Measurements from ENCODE around the gene LRRC2. TPM values are rescaled to one million over a fixed set of nuclear protein-coding genes. Genes with fewer than 3 reads are reported as not detected.

The LRRC2 gene, protein sequence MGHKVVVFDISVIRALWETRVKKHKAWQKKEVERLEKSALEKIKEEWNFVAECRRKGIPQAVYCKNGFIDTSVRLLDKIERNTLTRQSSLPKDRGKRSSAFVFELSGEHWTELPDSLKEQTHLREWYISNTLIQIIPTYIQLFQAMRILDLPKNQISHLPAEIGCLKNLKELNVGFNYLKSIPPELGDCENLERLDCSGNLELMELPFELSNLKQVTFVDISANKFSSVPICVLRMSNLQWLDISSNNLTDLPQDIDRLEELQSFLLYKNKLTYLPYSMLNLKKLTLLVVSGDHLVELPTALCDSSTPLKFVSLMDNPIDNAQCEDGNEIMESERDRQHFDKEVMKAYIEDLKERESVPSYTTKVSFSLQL
- total RNA-seq = 1 to 10 TPM in 2 of 4 donors, under 1 TPM in 1, not detected in 1; 0.62 to 2.0 (median 1.1) TPM

DNA sequence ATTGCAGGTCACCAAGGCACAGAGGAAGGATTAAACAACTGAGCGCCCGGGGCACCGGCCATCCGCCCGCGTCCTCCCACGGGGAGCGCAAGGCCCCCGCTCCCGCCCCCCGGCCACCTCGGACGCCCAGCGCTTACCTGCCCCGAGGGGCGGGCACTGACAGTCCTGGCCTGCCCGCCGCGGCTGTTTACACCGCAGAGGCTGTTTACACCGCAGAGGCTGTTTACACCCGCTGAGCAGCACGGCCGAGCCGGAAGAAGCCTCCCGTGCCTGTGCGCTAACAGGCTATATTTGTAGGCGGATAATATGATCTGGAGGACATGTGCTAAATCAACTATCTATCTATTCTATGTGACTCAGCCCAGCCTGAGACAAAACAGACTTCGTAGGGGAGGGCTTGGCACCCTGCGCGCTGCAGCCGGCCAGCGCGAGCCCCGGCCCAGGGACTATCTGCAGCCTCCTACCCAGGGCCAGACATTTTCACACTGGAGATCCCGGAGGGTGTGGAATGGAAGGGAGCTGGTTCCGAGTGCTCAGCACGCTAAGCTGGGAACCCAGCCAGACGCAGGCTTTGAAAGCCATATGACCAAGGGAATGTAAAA is at the start of gene LRRC2:
TSS of gene LRRC2 (minus strand) at position 263 of the 602 bp plus-strand sequence. CDS start 14,711 bp downstream, outside the sequence.
- ATAC-seq = peak; percentile 70
- 0 to 2% methylated on average over 11 to 12 of the region's 39 CpGs for WGBS, 2 donors (ENCODE audit: low coverage in 1 of 2)
- Histone ChIP-seq H3K4me3 (peak within 1 kb of the TSS; percentile 23 to 59), H3K36me3 (no peaks in the 10 kb centered on the region), H3K9me3 (peaks cover 0 to 18% (median 0%) of the 10 kb centered on the region in 3 donors), H3K27ac (peak within 1 kb of the TSS in 1 of 4 donors; percentile 54), H3K4me1 (peaks cover 0 to 15% (median 9%) of the 10 kb centered on the region in 3 donors), H3K27me3 (peaks cover 39% of the 10 kb centered on the region)
- TF ChIP-seq POLR2AphosphoS5 (IDR thresholded peaks at IDR 0.05) (peak; percentile 20), EP300 (IDR thresholded peaks at IDR 0.05) (no peak)

DNA sequence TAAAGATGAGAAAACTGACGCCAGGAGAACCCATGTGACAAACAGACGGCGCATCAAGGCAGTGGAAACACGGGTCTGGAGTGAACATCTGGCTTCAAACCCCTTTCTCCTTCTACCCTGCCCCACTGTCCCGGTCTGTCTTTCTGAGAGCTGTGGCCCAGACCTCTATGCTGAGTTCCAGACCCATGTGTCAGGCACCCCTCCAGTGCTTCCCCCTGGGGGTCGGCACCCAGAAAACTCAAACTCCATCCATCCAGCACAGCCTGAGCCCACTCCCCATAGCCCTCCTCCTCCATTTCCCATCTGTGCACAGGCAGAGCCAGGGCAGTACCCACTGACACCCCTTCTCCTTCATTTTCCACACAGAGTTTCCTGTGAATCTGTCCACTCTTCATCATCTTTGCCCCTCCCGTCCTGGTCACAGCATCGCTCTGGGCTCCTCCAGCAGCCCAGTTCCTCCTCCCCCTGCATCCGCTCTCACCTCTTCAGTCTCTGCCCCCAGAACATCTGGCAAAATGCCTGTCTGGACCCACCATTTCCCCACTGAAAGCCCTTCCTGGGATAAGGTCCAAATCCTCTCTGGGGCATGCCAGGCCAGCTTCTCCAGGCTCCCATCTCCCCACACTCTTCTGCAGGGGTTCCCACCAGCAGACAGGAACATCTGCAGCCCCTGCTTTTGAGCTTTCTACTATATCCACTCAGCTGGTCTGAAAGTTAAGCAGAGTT is 49.1 kb upstream of the LRRC2 start:
- no peak for ATAC-seq
- Histone ChIP-seq H3K27me3 (peaks cover 51% of the 10 kb centered on the region), H3K36me3 (no peaks in the 10 kb centered on the region), H3K9me3 (no peaks in the 10 kb centered on the region), H3K4me1 (no peaks in the 10 kb centered on the region), H3K27ac (no peak overlapping the region), H3K4me3 (no peak overlapping the region)
- no peak for TF ChIP-seq CTCF (IDR thresholded peaks at IDR 0.05)
- TF ChIP-seq POLR2A (IDR thresholded peaks at IDR 0.05) = no peak
- WGBS, 2 donors (ENCODE audit: low coverage in 1 of 2) = 71 to 77% methylated on average over 7 to 9 of the region's 9 CpGs

DNA sequence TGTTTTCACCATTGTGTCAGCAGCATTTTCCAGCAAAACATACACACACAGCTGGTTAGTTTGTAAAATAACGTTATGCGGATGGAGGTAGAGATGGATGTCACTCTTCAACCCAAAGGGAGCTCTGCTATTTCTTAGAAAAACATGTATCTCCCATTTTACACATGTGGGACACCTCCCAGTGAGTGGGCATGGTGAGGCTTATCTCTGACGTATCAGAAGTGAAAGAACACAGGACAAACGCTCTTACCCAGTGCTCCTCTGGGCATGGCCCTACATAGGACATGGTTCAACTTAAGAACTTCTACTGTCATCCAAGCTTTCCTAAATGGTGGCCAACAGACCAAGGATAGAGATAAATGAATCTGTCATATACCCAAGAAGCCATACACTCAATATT is 48.3 kb upstream of the LRRC2 start:
- ATAC-seq = no peak
- 76 to 84% methylated on average over 4 of the region's 4 CpGs for WGBS, 2 donors (ENCODE audit: low coverage in 1 of 2)

DNA sequence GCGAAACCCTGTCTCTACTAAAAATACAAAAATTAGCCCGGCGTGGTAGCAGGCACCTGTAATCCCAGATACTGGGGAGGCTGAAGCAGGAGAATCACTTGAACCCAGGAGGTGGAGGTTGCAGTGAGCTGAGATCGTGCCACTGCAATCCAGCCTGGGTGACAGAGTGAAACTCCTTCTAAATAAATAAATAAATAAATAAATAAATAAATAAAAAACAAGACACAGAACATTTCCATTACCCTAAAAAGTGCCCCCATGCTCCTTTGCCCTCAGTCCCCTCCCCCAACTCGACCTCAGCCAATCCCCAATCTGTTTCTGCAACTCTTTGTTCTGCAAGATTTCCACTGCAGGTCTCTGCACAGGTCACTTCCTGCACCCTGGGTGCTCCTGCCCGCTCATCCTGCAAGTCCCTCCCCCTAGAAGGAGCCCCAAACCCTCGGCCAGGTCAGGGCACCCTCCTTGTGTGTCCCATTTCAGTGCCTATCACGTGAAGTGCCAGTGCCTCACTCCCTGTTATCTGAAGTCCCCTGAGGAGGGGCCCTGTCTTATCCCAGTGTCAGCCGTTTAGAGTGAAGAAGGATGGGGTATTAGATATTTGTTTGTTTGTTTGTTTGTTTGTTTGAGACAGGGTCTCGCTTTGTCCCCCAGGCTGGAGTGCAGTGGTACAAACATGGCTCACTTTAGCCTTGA is 47.4 kb upstream of the LRRC2 start:
- H3K27ac ChIP-seq = no peak overlapping the region
- 51 to 76% methylated on average over 3 to 10 of the region's 10 CpGs for WGBS, 2 donors (ENCODE audit: low coverage in 1 of 2)
- H3K36me3 ChIP-seq = no peaks in the 10 kb centered on the region
- TF ChIP-seq CTCF (IDR thresholded peaks at IDR 0.05) = no peak
- no peak for TF ChIP-seq POLR2AphosphoS5 (IDR thresholded peaks at IDR 0.05)
- TF ChIP-seq EP300 (IDR thresholded peaks at IDR 0.05) = no peak
- TF ChIP-seq POLR2A (IDR thresholded peaks at IDR 0.05) = no peak
- no peak overlapping the region for H3K4me3 ChIP-seq
- ATAC-seq = no peak
- H3K4me1 ChIP-seq = no peaks in the 10 kb centered on the region
- no peaks in the 10 kb centered on the region for H3K9me3 ChIP-seq
- peaks cover 42% of the 10 kb centered on the region for H3K27me3 ChIP-seq

More for the DNA sequence above, 48.3 kb upstream of the LRRC2 start:
- Histone ChIP-seq H3K36me3 (no peaks in the 10 kb centered on the region), H3K27me3 (peaks cover 45% of the 10 kb centered on the region), H3K4me3 (no peak overlapping the region), H3K27ac (no peak overlapping the region), H3K9me3 (no peaks in the 10 kb centered on the region), H3K4me1 (no peaks in the 10 kb centered on the region)
- TF ChIP-seq CTCF (IDR thresholded peaks at IDR 0.05) (no peak), POLR2A (IDR thresholded peaks at IDR 0.05) (no peak), EP300 (IDR thresholded peaks at IDR 0.05) (no peak), POLR2AphosphoS5 (IDR thresholded peaks at IDR 0.05) (no peak)

DNA sequence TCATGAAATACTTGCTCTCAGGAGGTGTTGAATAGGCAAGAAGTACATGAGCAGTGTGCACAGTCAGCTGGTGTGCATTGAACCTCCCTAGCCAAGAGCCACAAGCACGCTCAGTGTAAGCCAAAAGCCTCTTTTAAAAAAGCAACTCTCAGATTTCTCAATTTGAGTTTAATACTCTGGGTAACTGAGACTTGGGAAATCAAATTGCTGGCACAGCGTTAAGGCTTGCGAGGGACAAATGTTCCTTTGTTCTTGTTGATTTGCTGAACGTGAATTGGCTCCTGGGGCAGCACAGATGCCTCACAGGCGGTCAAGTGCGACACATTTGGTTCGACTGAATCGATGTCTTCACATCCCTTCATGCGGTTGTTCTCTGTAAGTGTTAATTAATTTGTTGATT is 46.2 kb upstream of the LRRC2 start, which contains the start of gene FAM240A:
TSS of gene FAM240A (plus strand) at position 202 of the 400 bp plus-strand sequence. CDS start at position 361, 159 bp downstream.
- Histone ChIP-seq H3K4me1 (no peaks in the 10 kb centered on the region), H3K27me3 (peaks cover 32% of the 10 kb centered on the region), H3K36me3 (no peaks in the 10 kb centered on the region), H3K9me3 (no peaks in the 10 kb centered on the region), H3K4me3 (no peak within 1 kb of the TSS), H3K27ac (no peak within 1 kb of the TSS)
- 44 to 69% methylated on average over 7 to 9 of the region's 9 CpGs for WGBS, 2 donors (ENCODE audit: low coverage in 1 of 2)
- peak; percentile 31 for ATAC-seq
- no peak for TF ChIP-seq EP300 (IDR thresholded peaks at IDR 0.05)
- TF ChIP-seq CTCF (IDR thresholded peaks at IDR 0.05) = no peak
- no peak for TF ChIP-seq POLR2AphosphoS5 (IDR thresholded peaks at IDR 0.05)
- no peak for TF ChIP-seq POLR2A (IDR thresholded peaks at IDR 0.05)
